Coronary artery (tissue), 2 donors: ENCODE data around the gene ITGA3.

ENCODE experiments used
- DNase-seq: peaks from one replicate; pipeline ENCODE4 v3.0.0-alpha.2; 2017; ENCODE audit warnings: low spot score
- H3K27ac ChIP-seq, 2 donors: fragments of 200-600 bp; sonication (generic); one replicate each; pipeline ENCODE4 v1.5.1; 2016 to 2019
- H3K4me3 ChIP-seq: fragments of 200-600 bp; sonication (generic); 2 replicates; pipeline ENCODE4 v1.5.1; 2016; ENCODE audit warnings: mild to moderate bottlenecking, moderate library complexity
- TF ChIP-seq, protein P1 (sequence below): fragments of 200-600 bp; sonication (generic); IDR thresholded peaks from one replicate; pipeline ENCODE4 v1.5.1; 2019; ENCODE audit warnings: antibody characterized with exemption

The ITGA3 gene

DNA sequence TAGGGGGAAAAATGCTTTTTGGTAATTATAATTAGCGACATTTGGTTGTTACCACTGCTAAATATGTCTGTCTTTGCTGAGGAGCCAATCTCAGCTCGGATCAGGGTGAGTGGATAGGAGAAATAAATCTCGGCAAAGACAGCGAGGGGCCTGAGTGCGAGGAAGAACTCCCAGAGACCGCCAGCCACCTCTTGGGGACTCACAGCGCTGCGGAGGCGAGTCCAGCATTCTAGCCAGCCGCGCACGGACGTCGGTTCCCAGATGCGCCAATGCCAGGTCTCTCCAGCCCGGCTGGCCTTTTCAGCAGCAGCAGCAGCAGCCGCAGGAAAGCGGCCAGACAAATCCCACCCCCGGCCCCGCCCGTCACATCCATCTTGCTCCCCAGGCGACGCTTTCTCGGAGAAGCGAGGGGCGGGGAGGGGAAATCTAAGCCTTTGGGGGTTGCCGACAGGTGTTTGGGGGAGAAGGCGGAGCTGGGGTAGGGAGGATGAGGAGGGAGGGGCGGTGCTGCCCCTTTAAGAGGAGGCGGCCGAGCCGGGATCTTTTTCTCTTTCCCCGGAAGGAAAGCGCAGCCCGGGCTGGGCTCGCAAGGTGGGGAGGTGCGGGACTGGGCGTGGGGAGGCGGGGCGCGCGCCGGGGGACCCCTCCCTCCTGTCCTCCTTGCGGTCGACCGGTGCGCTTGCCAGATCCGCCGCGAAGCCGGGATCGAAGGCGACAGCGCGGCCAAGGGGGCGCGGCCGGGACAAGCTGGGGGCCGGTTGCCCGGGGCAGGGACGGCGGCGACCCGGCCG lies at the start of gene ITGA3:
ITGA3 (plus strand) TSS at position 685 of the 791 bp plus-strand sequence. CDS start 330 bp downstream, outside the sequence.
- peak within 1 kb of the TSS; percentile 95 to 99 for H3K27ac ChIP-seq
- TF ChIP-seq, protein P1, sequence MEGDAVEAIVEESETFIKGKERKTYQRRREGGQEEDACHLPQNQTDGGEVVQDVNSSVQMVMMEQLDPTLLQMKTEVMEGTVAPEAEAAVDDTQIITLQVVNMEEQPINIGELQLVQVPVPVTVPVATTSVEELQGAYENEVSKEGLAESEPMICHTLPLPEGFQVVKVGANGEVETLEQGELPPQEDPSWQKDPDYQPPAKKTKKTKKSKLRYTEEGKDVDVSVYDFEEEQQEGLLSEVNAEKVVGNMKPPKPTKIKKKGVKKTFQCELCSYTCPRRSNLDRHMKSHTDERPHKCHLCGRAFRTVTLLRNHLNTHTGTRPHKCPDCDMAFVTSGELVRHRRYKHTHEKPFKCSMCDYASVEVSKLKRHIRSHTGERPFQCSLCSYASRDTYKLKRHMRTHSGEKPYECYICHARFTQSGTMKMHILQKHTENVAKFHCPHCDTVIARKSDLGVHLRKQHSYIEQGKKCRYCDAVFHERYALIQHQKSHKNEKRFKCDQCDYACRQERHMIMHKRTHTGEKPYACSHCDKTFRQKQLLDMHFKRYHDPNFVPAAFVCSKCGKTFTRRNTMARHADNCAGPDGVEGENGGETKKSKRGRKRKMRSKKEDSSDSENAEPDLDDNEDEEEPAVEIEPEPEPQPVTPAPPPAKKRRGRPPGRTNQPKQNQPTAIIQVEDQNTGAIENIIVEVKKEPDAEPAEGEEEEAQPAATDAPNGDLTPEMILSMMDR: no peak
- peak; percentile 92 for DNase-seq
- H3K4me3 ChIP-seq: peak within 1 kb of the TSS; percentile 97

- no peak overlapping the region for H3K4me3 ChIP-seq
- DNase-seq: no peak
- no peak overlapping the region for H3K27ac ChIP-seq
- TF ChIP-seq, protein P1: no peak
These were observed 46.6 kb upstream of the ITGA3 start for GRCh38 chr17:50009282-50009681.

GRCh38 chr17:50013079-50013478 lies 42.8 kb upstream of the ITGA3 start:
- no peak for DNase-seq
- H3K4me3 ChIP-seq: no peak overlapping the region
- TF ChIP-seq, protein P1: no peak
- H3K27ac ChIP-seq: no peak overlapping the region

- TF ChIP-seq, protein P1: no peak
- no peak overlapping the region for H3K4me3 ChIP-seq
- no peak overlapping the region for H3K27ac ChIP-seq
- no peak for DNase-seq
These were observed 41.3 kb upstream of the ITGA3 start for GRCh38 chr17:50014471-50015088.

GRCh38 chr17:50015146-50015545 lies 40.8 kb upstream of the ITGA3 start:
- no peak for DNase-seq
- TF ChIP-seq, protein P1: no peak
- Histone ChIP-seq H3K4me3 (no peak overlapping the region), H3K27ac (no peak overlapping the region)

- TF ChIP-seq, protein P1: no peak
- DNase-seq: no peak
These were observed 37.0 kb upstream of the ITGA3 start for GRCh38 chr17:50018909-50019308.

More at GRCh38 chr17:50018909-50019308, 37.0 kb upstream of the ITGA3 start:
- no peak overlapping the region for H3K27ac ChIP-seq
- H3K4me3 ChIP-seq: no peak overlapping the region
